SU-DHL-6 (cell line): ENCODE measurements around the gene PLPP3.

ENCODE experiments used
- H2AFZ ChIP-seq: fragments of 200-600 bp; sonication (generic); 2 replicates; pipeline ENCODE4 v1.6.1; 2014; ENCODE audit warnings: low read depth, mild to moderate bottlenecking, moderate library complexity, mixed read lengths, antibody characterized with exemption, low read length; ENCODE audit not compliant: severe bottlenecking
- H3F3A ChIP-seq: fragments of 200-600 bp; shearing (Covaris generic); 2 replicates; pipeline ENCODE4 v1.6.0; 2016; ENCODE audit warnings: antibody characterized with exemption, mild to moderate bottlenecking; ENCODE audit not compliant: insufficient read depth
- H3K27ac ChIP-seq: fragments of 200-600 bp; sonication (generic); 2 replicates; pipeline ENCODE4 v1.5.1; 2016; ENCODE audit warnings: low read depth, mild to moderate bottlenecking, low read length, moderate library complexity, mixed read lengths
- H3K27me3 ChIP-seq: fragments of 200-600 bp; sonication (generic), shearing (Covaris generic); 2 replicates; pipeline ENCODE4 v1.6.0; 2014; ENCODE audit warnings: mild to moderate bottlenecking, low read length
- H3K36me3 ChIP-seq: fragments of 200-600 bp; sonication (generic); 2 replicates; pipeline ENCODE4 v1.6.1; 2014; ENCODE audit warnings: mild to moderate bottlenecking, low read length, mixed read lengths
- H3K4me2 ChIP-seq: fragments of 300-600, 200-600 bp; shearing (Covaris generic), sonication (generic); 2 replicates; pipeline ENCODE4 v1.6.0; 2014; ENCODE audit warnings: low read length, low read depth, mild to moderate bottlenecking; ENCODE audit not compliant: poor library complexity, severe bottlenecking
- H3K4me3 ChIP-seq: fragments of 200-600 bp; sonication (generic); 2 replicates; pipeline ENCODE4 v1.5.1; 2014; ENCODE audit warnings: antibody characterized with exemption, low read length, mild to moderate bottlenecking, mixed read lengths; ENCODE audit not compliant: insufficient read depth, poor library complexity, severe bottlenecking
- H3K79me2 ChIP-seq: fragments of 200-600 bp; sonication (generic); 2 replicates; pipeline ENCODE4 v1.6.1; 2014; ENCODE audit warnings: mild to moderate bottlenecking, low read length, moderate library complexity; ENCODE audit not compliant: insufficient read depth
- H3K9ac ChIP-seq: fragments of 200-600 bp; sonication (generic); 2 replicates; pipeline ENCODE4 v1.7.0; 2014; ENCODE audit warnings: mild to moderate bottlenecking, low read length
- H3K9me2 ChIP-seq: fragments of 200-600 bp; sonication (generic); replicated peaks from 2 replicates; pipeline ENCODE4 v1.6.1; 2014; ENCODE audit warnings: low read length; ENCODE audit not compliant: insufficient read depth
- H3K9me3 ChIP-seq: fragments of 200-600 bp; sonication (generic); 2 replicates; pipeline ENCODE4 v1.6.1; 2014; ENCODE audit warnings: low read length, mixed read lengths; ENCODE audit not compliant: insufficient read depth
- H4K20me1 ChIP-seq: fragments of 200-600 bp; sonication (generic); 2 replicates; pipeline ENCODE4 v1.6.1; 2014; ENCODE audit warnings: low read depth, mild to moderate bottlenecking, antibody characterized with exemption, low read length, moderate library complexity, mixed read lengths
- CTCF ChIP-seq: fragments of 200-600 bp; sonication (generic); IDR thresholded peaks from one replicate; pipeline ENCODE4 v1.5.1; 2017; ENCODE audit warnings: antibody characterized with exemption, mild to moderate bottlenecking, low read length, moderate library complexity; ENCODE audit not compliant: insufficient read depth, poor library complexity, severe bottlenecking
- EZH2phosphoT487 ChIP-seq: fragments of 200-600 bp; sonication (generic), shearing (Covaris generic); conservative IDR thresholded peaks from 2 replicates; pipeline ENCODE4 v1.6.1; 2018; ENCODE audit warnings: mild to moderate bottlenecking, antibody characterized with exemption, low read length, moderate library complexity, mixed read lengths

PLPP3 gene

GRCh38 chr1:56574794-56575193, 4.6 kb downstream of the PLPP3 start:
- Histone ChIP-seq H3K9me3 (no peaks in the 10 kb centered on the region), H3K9ac (no peak overlapping the region), H3F3A (no peaks in the 10 kb centered on the region), H3K27ac (no peak overlapping the region), H3K36me3 (no peaks in the 10 kb centered on the region), H2AFZ (no peak overlapping the region), H4K20me1 (no peaks in the 10 kb centered on the region), H3K79me2 (no peaks in the 10 kb centered on the region), H3K4me3 (no peak overlapping the region), H3K27me3 (no peaks in the 10 kb centered on the region), H3K4me2 (no peak overlapping the region), H3K9me2 (no peaks in the 10 kb centered on the region)
- TF ChIP-seq EZH2phosphoT487 (no peak), CTCF (no peak)

- no peaks in the 10 kb centered on the region for H3K27me3 ChIP-seq
- H3K4me3 ChIP-seq: no peak overlapping the region
- H3K9me2 ChIP-seq: no peaks in the 10 kb centered on the region
- H3K79me2 ChIP-seq: no peaks in the 10 kb centered on the region
- H2AFZ ChIP-seq: no peak overlapping the region
- no peaks in the 10 kb centered on the region for H4K20me1 ChIP-seq
- H3K9ac ChIP-seq: no peak overlapping the region
- TF ChIP-seq CTCF (no peak), EZH2phosphoT487 (no peak)
- H3K36me3 ChIP-seq: no peaks in the 10 kb centered on the region
- H3K9me3 ChIP-seq: no peaks in the 10 kb centered on the region
- H3F3A ChIP-seq: no peaks in the 10 kb centered on the region
- H3K27ac ChIP-seq: no peak overlapping the region
- no peak overlapping the region for H3K4me2 ChIP-seq
Measured at GRCh38 chr1:56573311-56573710, 6.1 kb downstream of the PLPP3 start.

GRCh38 chr1:56572334-56573050, 6.9 kb downstream of the PLPP3 start:
- H3K27me3 ChIP-seq: no peaks in the 10 kb centered on the region
- no peaks in the 10 kb centered on the region for H3K36me3 ChIP-seq
- H3K9ac ChIP-seq: no peak overlapping the region
- no peak overlapping the region for H3K27ac ChIP-seq
- H4K20me1 ChIP-seq: no peaks in the 10 kb centered on the region
- no peaks in the 10 kb centered on the region for H3K79me2 ChIP-seq
- no peak for TF ChIP-seq EZH2phosphoT487
- no peak for TF ChIP-seq CTCF
- H3K4me3 ChIP-seq: no peak overlapping the region
- no peak overlapping the region for H3K4me2 ChIP-seq
- H2AFZ ChIP-seq: no peak overlapping the region
- no peaks in the 10 kb centered on the region for H3F3A ChIP-seq
- no peaks in the 10 kb centered on the region for H3K9me2 ChIP-seq
- no peaks in the 10 kb centered on the region for H3K9me3 ChIP-seq
